ENCODE data around the gene CC2D2A.

CC2D2A gene

GRCh38 chr4:15542760-15543159 is 73.1 kb downstream of the CC2D2A start:
- DNase-seq (ENCODE audit: low spot score), result no peak
- Histone ChIP-seq H3K27ac (no peak overlapping the region), H3K4me3 (no peak overlapping the region)
- TF ChIP-seq, protein P1, sequence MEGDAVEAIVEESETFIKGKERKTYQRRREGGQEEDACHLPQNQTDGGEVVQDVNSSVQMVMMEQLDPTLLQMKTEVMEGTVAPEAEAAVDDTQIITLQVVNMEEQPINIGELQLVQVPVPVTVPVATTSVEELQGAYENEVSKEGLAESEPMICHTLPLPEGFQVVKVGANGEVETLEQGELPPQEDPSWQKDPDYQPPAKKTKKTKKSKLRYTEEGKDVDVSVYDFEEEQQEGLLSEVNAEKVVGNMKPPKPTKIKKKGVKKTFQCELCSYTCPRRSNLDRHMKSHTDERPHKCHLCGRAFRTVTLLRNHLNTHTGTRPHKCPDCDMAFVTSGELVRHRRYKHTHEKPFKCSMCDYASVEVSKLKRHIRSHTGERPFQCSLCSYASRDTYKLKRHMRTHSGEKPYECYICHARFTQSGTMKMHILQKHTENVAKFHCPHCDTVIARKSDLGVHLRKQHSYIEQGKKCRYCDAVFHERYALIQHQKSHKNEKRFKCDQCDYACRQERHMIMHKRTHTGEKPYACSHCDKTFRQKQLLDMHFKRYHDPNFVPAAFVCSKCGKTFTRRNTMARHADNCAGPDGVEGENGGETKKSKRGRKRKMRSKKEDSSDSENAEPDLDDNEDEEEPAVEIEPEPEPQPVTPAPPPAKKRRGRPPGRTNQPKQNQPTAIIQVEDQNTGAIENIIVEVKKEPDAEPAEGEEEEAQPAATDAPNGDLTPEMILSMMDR (IDR thresholded peaks at IDR 0.05), result no peak

DNA sequence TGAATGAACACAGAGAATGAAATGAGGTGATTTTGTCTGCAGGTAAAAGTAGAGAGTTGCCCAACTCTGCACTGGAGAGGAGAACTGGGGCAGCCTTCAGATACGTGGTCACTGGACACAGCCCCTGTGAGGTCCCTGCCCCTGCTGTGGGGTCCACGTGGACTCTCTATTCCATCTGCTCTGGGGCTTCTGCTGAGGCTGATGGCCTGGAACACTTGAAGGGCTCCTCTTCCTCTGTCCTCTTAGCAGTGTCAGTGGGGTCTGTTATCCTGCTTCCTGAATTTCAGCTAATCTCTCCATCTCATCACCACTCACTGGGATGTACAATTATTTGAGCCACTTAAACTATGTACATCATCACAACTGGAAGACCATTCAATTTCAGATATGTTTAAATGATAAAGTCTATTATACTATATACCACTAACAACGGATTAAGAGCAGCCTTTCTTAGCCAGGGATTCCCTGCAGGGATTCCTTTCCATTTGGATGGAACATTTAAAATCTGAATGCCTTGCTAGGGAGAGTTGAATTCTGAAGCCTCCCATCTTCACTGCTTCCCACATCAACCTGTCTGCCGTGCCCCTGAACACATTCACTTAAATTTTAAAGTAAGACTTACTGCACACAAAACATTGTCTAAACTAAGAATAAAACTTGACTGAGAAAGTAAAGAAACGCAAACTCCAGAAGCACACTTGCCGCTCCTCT is 74.0 kb downstream of the CC2D2A start:
- H3K4me3 ChIP-seq, result no peak overlapping the region
- TF ChIP-seq, protein P1 (IDR thresholded peaks at IDR 0.05), result no peak
- no peak overlapping the region for H3K27ac ChIP-seq
- no peak for DNase-seq (ENCODE audit: low spot score)

- TF ChIP-seq, protein P1 (IDR thresholded peaks at IDR 0.05), result no peak
- no peak for DNase-seq (ENCODE audit: low spot score)
- Histone ChIP-seq H3K4me3 (no peak overlapping the region), H3K27ac (no peak overlapping the region)
Measured at GRCh38 chr4:15544248-15544729, 74.6 kb downstream of the CC2D2A start.

DNA sequence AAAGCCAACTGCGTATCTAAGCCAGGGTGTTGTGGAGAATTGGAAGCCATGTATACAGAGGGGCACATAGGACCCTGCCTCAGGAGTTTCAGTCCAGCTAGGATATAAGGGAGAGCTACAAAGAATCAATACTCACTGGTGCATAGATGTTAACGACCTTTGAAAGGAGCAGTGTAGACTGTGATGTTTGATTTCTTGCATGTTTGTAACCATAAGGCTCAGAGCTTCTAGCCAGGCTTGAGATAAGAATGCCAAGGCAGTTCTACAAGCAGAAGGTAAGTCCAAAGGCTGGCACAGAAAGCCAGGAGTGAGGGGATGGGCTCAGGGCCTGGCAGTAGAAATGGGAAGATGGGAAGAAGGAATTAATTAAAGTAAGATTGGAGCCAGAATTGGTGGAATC is 75.7 kb downstream of the CC2D2A start:
- Histone ChIP-seq H3K27ac (no peak overlapping the region), H3K4me3 (no peak overlapping the region)
- no peak for DNase-seq (ENCODE audit: low spot score)
- TF ChIP-seq, protein P1 (IDR thresholded peaks at IDR 0.05), result no peak

DNA sequence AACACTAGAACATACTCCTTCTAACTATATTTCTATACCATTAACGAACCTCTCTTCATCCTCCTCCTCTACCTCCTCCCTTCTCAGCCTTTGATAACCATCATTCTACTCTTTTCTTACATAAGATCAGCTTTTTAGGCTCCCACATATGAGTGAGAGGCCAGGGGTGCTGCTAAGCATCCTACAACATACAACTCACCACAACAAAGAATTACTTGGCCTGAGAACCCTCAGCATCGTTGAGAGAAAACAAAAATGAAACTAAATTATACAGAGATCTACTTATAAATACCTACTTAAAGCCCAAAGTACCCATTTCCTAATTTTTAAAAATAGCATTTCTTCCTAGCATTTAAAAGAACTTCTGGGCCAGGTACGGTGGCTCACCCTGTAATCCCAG is 77.7 kb downstream of the CC2D2A start:
- no peak overlapping the region for H3K27ac ChIP-seq
- DNase-seq (ENCODE audit: low spot score), result no peak
- TF ChIP-seq, protein P1 (IDR thresholded peaks at IDR 0.05), result no peak
- no peak overlapping the region for H3K4me3 ChIP-seq

GRCh38 chr4:15550491-15550890 is 80.8 kb downstream of the CC2D2A start:
- DNase-seq (ENCODE audit: low spot score), result no peak
- TF ChIP-seq, protein P1 (IDR thresholded peaks at IDR 0.05), result no peak
- H3K27ac ChIP-seq, result no peak overlapping the region
- no peak overlapping the region for H3K4me3 ChIP-seq

DNA sequence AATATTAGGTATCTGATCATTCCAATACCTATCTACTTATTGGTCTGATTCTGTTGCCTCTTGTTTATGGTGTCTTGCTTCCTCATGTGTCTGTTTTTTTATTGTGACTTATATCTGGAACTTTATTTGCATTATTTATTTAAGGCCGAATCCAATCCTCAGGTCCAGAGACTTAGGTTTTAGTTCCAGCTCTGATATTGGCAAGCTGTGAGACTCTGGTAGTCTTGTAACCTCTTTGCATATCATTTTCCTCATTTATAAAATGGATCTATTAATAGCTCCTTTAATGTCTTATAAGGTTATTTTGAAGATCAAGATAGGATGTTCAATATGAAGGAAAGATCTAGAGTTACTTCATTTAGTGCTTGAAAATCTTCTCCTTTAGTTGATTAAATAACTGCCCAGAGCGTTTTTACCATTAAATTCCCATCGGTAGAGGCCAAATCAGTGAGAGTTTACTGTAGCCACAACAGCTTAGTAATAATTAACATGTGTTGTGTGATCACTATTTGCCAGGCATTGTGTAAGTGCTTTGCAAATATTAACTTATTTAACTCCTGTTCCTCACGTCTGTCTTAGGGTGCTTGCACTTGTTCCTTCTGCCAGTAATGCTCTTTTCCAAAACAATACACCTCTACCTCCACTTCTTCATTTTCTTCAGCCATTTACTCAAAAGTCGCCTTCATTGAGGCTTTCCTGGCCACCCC is 82.2 kb downstream of the CC2D2A start:
- H3K27ac ChIP-seq, result no peak overlapping the region
- H3K4me3 ChIP-seq, result no peak overlapping the region
- TF ChIP-seq, protein P1 (IDR thresholded peaks at IDR 0.05), result no peak
- DNase-seq (ENCODE audit: low spot score), result no peak
